HL-60 (cell line): ENCODE measurements around the gene ADGRB3.

ENCODE experiments used
- CTCF ChIP-seq: IDR thresholded peaks from one replicate; pipeline ENCODE4 v1.5.1; 2011; ENCODE audit warnings: low read length, control low read depth, inconsistent platforms; ENCODE audit not compliant: insufficient read depth
- GABPA ChIP-seq: IDR thresholded peaks from 2 replicates; pipeline ENCODE4 v1.6.1; 2012; ENCODE audit warnings: low read depth
- POLR2AphosphoS5 ChIP-seq: IDR thresholded peaks from 2 replicates; pipeline ENCODE4 v1.6.1; 2012; ENCODE audit warnings: low read depth
- REST ChIP-seq: IDR thresholded peaks from 2 replicates; pipeline ENCODE4 v1.6.1; 2012; ENCODE audit warnings: low read depth; ENCODE audit not compliant: insufficient replicate concordance

DNA sequence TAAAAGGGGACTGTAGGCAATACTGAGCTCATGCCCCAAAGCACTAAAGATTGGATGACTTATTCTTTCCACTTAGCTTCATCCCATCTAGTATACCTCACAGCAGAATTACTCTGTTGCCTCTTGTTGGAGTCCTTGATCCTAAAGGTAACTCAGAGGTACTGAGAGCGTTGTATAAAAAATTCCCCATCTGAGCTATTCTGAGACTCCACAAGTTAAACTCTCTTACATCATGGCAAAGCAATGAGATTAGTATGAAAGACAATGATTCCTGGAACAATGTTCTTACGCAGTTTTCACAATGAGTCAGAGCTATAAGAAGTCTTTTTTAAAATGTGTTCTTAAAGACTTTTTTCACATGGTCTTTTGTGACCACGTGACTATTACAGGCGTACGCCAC is 370.1 kb downstream of the ADGRB3 start:
- no peak for TF ChIP-seq CTCF
- no peak for TF ChIP-seq REST
- TF ChIP-seq GABPA = no peak
- no peak for TF ChIP-seq POLR2AphosphoS5
